Thyroid gland (tissue), 4 donors: ENCODE data around the gene OR4N5. TPM values are rescaled to one million over a fixed set of nuclear protein-coding genes. Genes with fewer than 3 reads are reported as not detected.
"Not testable (repeated sequence)": the region's sequence is repeated elsewhere in the genome, so short reads cannot be mapped to it uniquely, and the experiment has no call there.

Experiments
- DNase-seq, 2 donors: peaks; one replicate each; pipeline ENCODE4 v3.0.0-alpha.2; 2019
- H3K27ac ChIP-seq, 3 donors: fragments of 200-600 bp; sonication (generic); 1 replicate in 2 of 3; 2 replicates in 1 of 3; pipeline ENCODE4 v1.5.1; 2016 to 2019; ENCODE audit warnings: mild to moderate bottlenecking in 1 of 3, moderate library complexity in 1 of 3
- H3K27me3 ChIP-seq: fragments of 200-600 bp; sonication (generic); one replicate; pipeline ENCODE4 v1.5.1; 2019
- H3K36me3 ChIP-seq, 2 donors: fragments of 200-600 bp; sonication (generic); one replicate each; pipeline ENCODE4 v1.5.1; 2016 to 2019
- H3K4me1 ChIP-seq, 2 donors: fragments of 200-600 bp; sonication (generic); one replicate each; pipeline ENCODE4 v1.5.1; 2017 to 2019
- H3K4me3 ChIP-seq, 3 donors: fragments of 200-600 bp; sonication (generic); replicated peaks in 1 of 3; 1 replicate in 2 of 3; 2 replicates in 1 of 3; pipeline ENCODE4 v1.5.1; 2016; ENCODE audit warnings: mild to moderate bottlenecking in 1 of 3
- H3K9me3 ChIP-seq: fragments of 200-600 bp; sonication (generic); one replicate; pipeline ENCODE4 v1.5.1; 2017
- POLR2A ChIP-seq, 2 donors: fragments of 450-650 bp; IDR thresholded peaks; one replicate each; pipeline ENCODE4 v1.6.1; 2017; ENCODE audit warnings: antibody characterized with exemption in 2 of 2, mild to moderate bottlenecking in 2 of 2, moderate library complexity in 1 of 2
- WGBS, 2 donors: methylation state at CpG; one replicate each; pipeline ENCODE4 v1.1.5; 2017; 5-methylcytosine and 5-hydroxymethylcytosine counted together
- intact Hi-C: fragments of 100-400 bp; cut with DNase I; formaldehyde crosslinking; loops from one replicate; pipeline ENCODE4 v1.15.1; 2023
- total RNA-seq, 4 donors: library from RNA; depleted of rRNA; stranded (reverse); fragments of >200 nt; gene quantifications; one replicate each; pipeline ENCODE4 v1.2.3, GENCODE V29; 2016
- TF ChIP-seq, protein P1 (sequence below), 6 experiments: fragments of 200-600 bp in 3 of 6; fragments of 450-650 bp in 3 of 6; sonication (generic) in 3 of 6; IDR thresholded peaks; one replicate each; pipeline ENCODE4 v1.5.1; 2016 to 2019; ENCODE audit warnings: antibody characterized with exemption in 6 of 6, mild to moderate bottlenecking in 2 of 6, inconsistent platforms in 1 of 6, moderate library complexity in 1 of 6

OR4N5 gene, protein sequence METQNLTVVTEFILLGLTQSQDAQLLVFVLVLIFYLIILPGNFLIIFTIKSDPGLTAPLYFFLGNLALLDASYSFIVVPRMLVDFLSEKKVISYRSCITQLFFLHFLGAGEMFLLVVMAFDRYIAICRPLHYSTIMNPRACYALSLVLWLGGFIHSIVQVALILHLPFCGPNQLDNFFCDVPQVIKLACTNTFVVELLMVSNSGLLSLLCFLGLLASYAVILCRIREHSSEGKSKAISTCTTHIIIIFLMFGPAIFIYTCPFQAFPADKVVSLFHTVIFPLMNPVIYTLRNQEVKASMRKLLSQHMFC
- total RNA-seq: not detected

DNA sequence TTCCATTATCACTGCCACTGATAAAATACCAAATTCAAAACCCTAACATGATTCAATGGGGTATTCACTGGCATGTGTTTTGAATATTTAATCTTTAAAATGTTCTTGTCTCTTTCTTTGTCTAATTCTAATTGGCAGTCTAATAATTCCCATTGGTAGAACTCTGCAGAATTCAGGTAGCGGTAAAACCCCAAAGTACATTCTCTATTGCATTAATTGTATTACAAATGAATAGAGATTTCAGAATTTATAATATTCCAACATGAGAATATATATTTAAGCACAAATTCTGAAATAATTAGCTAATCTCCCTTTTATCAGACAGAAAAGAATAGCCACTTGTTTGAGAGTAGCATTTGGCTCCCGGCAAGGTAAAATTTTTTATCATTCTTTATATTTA lies at the start of gene OR4N5:
Gene OR4N5, plus strand, starts transcription at position 301 of the 400 bp plus-strand sequence. CDS start 4,916 bp downstream, outside the sequence.
- Histone ChIP-seq H3K36me3 (no peaks in the 10 kb centered on the region), H3K27ac (no peak within 1 kb of the TSS), H3K27me3 (no peaks in the 10 kb centered on the region), H3K9me3 (no peaks in the 10 kb centered on the region), H3K4me1 (no peaks in the 10 kb centered on the region), H3K4me3 (no peak within 1 kb of the TSS)
- no peak for DNase-seq
- intact Hi-C loops: no loop called here
- TF ChIP-seq, protein P1, sequence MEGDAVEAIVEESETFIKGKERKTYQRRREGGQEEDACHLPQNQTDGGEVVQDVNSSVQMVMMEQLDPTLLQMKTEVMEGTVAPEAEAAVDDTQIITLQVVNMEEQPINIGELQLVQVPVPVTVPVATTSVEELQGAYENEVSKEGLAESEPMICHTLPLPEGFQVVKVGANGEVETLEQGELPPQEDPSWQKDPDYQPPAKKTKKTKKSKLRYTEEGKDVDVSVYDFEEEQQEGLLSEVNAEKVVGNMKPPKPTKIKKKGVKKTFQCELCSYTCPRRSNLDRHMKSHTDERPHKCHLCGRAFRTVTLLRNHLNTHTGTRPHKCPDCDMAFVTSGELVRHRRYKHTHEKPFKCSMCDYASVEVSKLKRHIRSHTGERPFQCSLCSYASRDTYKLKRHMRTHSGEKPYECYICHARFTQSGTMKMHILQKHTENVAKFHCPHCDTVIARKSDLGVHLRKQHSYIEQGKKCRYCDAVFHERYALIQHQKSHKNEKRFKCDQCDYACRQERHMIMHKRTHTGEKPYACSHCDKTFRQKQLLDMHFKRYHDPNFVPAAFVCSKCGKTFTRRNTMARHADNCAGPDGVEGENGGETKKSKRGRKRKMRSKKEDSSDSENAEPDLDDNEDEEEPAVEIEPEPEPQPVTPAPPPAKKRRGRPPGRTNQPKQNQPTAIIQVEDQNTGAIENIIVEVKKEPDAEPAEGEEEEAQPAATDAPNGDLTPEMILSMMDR (IDR thresholded peaks at IDR 0.05): no peak
- no peak for TF ChIP-seq POLR2A (IDR thresholded peaks at IDR 0.05)
- WGBS, 2 donors: 85 to 91% methylated on average over 2 of the region's 2 CpGs

DNA sequence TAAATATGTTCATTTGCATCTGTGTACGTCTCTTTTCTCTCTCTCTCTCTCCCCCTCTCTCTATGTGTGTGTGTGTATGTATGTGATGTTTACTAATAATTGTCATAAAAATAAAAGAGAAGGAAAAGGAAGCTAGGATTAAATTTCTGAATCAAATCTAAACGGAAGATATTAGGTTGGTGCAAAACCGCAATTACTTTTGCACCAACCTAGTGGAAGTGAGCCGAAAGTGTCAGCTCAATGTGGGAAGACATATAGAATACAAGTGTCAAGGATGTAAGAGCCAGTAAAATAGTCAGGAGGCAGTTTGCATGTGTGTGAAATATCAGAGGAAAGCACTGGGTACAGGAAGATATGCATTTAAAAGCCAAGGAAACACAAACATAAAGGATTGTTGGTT lies 46.6 kb upstream of the OR4N5 start:
- H3K4me3 ChIP-seq: no peak overlapping the region
- H3K36me3 ChIP-seq: no peaks in the 10 kb centered on the region
- intact Hi-C loops: no loop called here
- no peaks in the 10 kb centered on the region for H3K4me1 ChIP-seq
- H3K27ac ChIP-seq: no peak overlapping the region
- no peaks in the 10 kb centered on the region for H3K9me3 ChIP-seq
- DNase-seq: no peak
- 21 to 45% methylated on average over 4 of the region's 4 CpGs for WGBS, 2 donors
- no peaks in the 10 kb centered on the region for H3K27me3 ChIP-seq
- no peak for TF ChIP-seq POLR2A (IDR thresholded peaks at IDR 0.05)
- TF ChIP-seq, protein P1 (IDR thresholded peaks at IDR 0.05): no peak

DNA sequence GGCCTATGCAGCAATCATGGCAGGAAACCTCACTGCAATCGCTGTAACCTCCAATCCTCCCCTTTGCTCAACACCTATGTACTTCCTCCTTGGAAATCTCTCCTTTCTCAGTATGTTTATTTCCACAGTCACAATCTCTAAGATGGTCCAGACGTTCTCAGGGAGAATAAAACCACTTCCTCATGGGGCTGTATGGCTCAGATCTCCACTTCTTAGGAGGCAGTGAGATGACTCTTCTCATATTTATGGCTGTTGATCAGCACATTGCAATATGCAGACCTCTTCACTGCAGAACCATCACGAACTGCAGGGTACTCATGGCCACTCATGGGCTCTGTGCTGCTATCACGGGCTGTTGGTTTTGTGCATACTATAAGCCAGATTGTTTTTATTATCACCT lies 45.2 kb upstream of the OR4N5 start:
- no peak overlapping the region for H3K27ac ChIP-seq
- no peak for DNase-seq
- no peaks in the 10 kb centered on the region for H3K4me1 ChIP-seq
- no peak for TF ChIP-seq POLR2A (IDR thresholded peaks at IDR 0.05)
- TF ChIP-seq, protein P1 (IDR thresholded peaks at IDR 0.05): no peak
- no peaks in the 10 kb centered on the region for H3K27me3 ChIP-seq
- no peak overlapping the region for H3K4me3 ChIP-seq
- H3K9me3 ChIP-seq: no peaks in the 10 kb centered on the region
- WGBS, 2 donors: 28 to 41% methylated on average over 4 of the region's 4 CpGs
- H3K36me3 ChIP-seq: no peaks in the 10 kb centered on the region
- intact Hi-C loops: no loop called here

DNA sequence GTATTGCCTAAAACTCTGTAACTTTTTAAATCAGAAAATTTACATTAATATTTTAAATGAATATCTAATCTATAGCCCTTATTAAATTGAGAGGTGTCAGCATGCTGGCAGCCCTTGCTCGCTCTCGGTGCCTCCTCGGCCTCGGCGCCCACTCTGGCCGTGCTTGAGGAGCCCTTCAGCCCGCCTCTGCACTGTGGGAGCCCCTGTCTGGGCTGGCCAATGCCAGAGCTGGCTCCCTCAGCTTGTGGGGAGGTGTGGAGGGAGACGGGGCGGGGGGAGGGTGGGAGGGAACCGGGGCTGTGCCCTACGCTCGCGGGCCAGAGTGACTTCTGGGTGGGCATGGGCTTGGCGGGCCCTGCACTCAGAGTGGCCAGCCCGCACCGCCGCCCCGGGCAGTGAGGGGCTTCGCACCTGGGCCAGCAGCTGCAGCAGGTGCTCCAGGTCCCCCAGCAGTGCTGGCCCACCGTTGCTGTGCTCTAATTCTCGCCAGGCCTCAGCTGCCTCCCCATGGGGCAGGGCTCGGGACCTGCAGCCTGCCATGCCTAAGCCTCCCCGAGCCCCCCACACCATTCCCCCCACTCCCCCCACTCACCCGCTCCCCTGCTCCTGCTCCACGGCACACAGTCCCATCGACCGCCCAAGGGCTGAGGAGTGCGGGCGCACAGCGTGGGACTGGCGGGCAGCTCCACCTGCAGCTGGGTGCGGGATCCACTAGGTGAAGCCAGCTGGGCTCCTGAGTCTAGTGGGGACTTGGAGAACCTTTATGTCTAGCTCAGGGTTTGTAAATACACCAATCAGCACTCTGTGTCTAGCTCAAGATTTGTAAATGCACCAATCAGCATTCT lies 39.5 kb upstream of the OR4N5 start:
- WGBS, 2 donors: 85 to 87% methylated on average over 14 to 20 of the region's 32 CpGs
- H3K36me3 ChIP-seq, DNase-seq, H3K9me3 ChIP-seq, H3K4me1 ChIP-seq, intact Hi-C loops, H3K4me3 ChIP-seq, H3K27me3 ChIP-seq, H3K27ac ChIP-seq: not testable (repeated sequence)

DNA sequence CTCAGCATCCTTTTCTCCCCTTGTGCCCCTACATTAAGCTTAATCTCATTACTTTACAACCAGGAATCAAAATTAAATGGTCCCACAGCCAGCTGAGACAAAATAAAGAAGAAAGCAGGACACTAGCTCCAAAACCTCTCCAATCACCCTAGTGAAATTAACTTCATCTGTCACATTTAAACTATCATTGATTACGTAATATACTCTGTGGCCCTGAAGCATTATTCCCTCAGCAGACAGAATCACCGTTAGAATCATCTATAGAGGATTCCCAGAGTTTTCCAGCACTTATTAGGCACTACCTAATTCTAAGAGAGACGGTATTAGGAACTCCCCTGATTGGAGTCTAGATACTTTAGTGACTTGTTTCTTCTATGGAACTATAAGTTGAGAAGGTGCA lies 28.2 kb upstream of the OR4N5 start, which contains the start of gene OR4K17:
Gene OR4K17, plus strand, starts transcription at position 302 of the 400 bp plus-strand sequence. CDS start 6,761 bp downstream, outside the sequence.
- DNase-seq: no peak
- TF ChIP-seq POLR2A (IDR thresholded peaks at IDR 0.05): no peak
- TF ChIP-seq, protein P1 (IDR thresholded peaks at IDR 0.05): no peak
- no peaks in the 10 kb centered on the region for H3K27me3 ChIP-seq
- H3K4me3 ChIP-seq: no peak within 1 kb of the TSS
- no peaks in the 10 kb centered on the region for H3K36me3 ChIP-seq
- H3K4me1 ChIP-seq: no peaks in the 10 kb centered on the region
- H3K9me3 ChIP-seq: no peaks in the 10 kb centered on the region
- H3K27ac ChIP-seq: no peak within 1 kb of the TSS
- intact Hi-C loops: no loop called here
- 49 to 64% methylated on average over 3 of the region's 3 CpGs for WGBS, 2 donors
